NCI-H1694 treated with DMSO at 0.1 percent for 48 hours (cell line): ENCODE measurements around the gene CNGA3.

Experiments
- DNase-seq: peaks from one replicate; lab custom pipeline; 2025; lab: John Stamatoyannopoulos, UW

The CNGA3 gene

GRCh38 chr2:98444436-98445176 lies 98.3 kb downstream of the CNGA3 start, which contains the start of gene INPP4A:
Gene INPP4A (plus strand): TSS chr2:98444858. CDS start chr2:98520049, 75,191 bp downstream.
- peak; percentile 51 for DNase-seq

GRCh38 chr2:98445177-98445682 lies 99.0 kb downstream of the CNGA3 start:
- DNase-seq: no peak

- no peak for DNase-seq
Observed at GRCh38 chr2:98445683-98446581, 99.7 kb downstream of the CNGA3 start.

- DNase-seq: no peak
Observed at GRCh38 chr2:98446850-98447249, 100.6 kb downstream of the CNGA3 start.
